ENCODE measurements around the gene MAP1LC3B2. TPM values are rescaled to one million over a fixed set of nuclear protein-coding genes. Genes with fewer than 3 reads are reported as not detected.
A peak's percentile ranks its signal among the peaks of the same experiment; 100 is the strongest.

The MAP1LC3B2 gene
- total and polyA plus RNA-seq, 10 of the 15 experiments (the other 5 are each of a cell fraction or from before 2014, with no cell fraction given): 0.23 to 2.7 (median 0.72) TPM; not detected in 3

DNA sequence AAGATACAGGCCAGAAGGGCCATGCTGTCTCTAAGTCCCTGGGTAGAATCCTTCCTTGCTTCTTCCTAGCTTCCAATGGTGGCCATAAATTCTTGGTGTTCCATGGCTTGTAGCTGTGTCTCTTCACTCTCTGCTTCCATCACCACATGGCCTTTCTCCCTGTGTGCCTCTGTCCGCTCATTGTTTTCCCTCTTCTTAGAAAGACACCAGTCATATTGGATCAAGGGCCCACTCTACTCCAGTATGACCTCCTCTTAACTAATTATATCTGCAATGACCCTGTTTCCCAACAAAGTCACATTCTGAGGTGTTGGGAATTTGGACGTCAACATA, 7.6 kb upstream of the MAP1LC3B2 start (continued):
- TF ChIP-seq KDM1A (IDR thresholded peaks at IDR 0.05; ENCODE audit: borderline replicate concordance) (no peak), RUNX3 (IDR thresholded peaks at IDR 0.05; ENCODE audit: low read length) (no peak)

DNA sequence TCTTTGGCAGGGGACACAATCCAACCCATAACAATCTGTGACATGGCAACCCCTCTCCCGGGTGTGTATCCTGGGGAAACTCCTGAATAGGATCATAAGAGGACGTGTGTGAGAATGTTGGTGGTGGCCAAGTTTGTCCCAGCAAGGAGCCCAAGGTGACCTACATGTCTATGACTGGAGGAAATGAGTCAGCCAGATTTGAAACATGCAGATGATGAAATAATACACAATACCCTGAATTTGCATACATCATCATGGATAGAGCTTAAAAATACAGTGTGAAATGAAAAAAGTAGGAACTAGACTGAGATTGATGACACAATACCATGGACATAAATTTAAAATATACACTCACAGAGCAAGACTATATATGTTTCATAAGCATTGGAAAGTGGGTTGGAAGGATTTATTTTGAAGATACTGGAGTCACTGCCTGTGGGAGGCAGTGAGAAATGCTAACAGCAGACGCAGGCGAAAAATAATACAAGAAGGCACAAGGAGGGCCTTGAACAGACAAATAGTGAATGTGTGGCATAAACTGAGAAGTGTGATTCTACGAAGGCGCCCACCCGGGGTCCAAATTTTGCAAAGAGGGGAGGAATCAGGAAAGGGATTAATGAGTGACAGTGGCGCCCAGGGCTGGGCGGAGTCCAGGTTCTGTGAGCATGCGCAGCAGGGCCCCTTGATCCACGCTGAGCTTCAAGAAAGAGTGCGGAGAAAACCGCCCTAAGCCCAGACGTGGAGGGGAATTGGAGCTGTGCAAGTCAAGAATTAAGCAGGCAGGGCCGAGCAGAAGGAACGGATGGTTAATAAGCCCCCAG, 7.0 kb upstream of the MAP1LC3B2 start:
- FAIRE-seq: no peak
- 77% methylated on average over 16 of the region's 16 CpGs for WGBS (ENCODE audit: insufficient coverage, insufficient replicate concordance, low lambda C conversion rate, missing lambda C conversion rate)
- no peaks in the 10 kb centered on the region for H3K36me3 ChIP-seq (ENCODE audit: control insufficient read depth in 2 of 2, insufficient read depth in 2 of 2, low read length in 1 of 2)
- in situ Hi-C loops (cut with MboI): no loop called here
- CTCF ChIA-PET: no interaction called here
- H3K27ac ChIP-seq (ENCODE audit: control insufficient read depth, insufficient read depth): no peak overlapping the region
- no peak for ATAC-seq
- peaks cover 16% of the 10 kb centered on the region for H3K4me1 ChIP-seq (ENCODE audit: control insufficient read depth, insufficient read depth, low read length)
- no peaks in the 10 kb centered on the region for H3K27me3 ChIP-seq (replicated peaks in 1 of 2; ENCODE audit: control insufficient read depth in 2 of 2, insufficient read depth in 2 of 2, low read length in 1 of 2)
- BruUV-seq (replicated peaks): no TSS peak
- H3K9ac ChIP-seq (ENCODE audit: control insufficient read depth, insufficient read depth, low read length): no peak overlapping the region
- DNase-seq (ENCODE audit: low read depth, low spot score): no peak
- H3K9me3 ChIP-seq (replicated peaks; ENCODE audit: control insufficient read depth, insufficient read depth, low read length): peaks cover 15% of the 10 kb centered on the region; the same call in 2 of the 3 replicates
- H3K4me3 ChIP-seq: no peak overlapping the region
- RAD21 ChIA-PET (ENCODE audit: unreplicated experiment): no interaction called here
- no peak overlapping the region for H3K4me2 ChIP-seq (ENCODE audit: control insufficient read depth, insufficient read depth)
- SMC1A ChIA-PET (ENCODE audit: uncharacterized antibody, unreplicated experiment): interaction anchor here (1.1 kb wide), 1 partner anchor 9 kb away, joined by 4 read pairs; no protein-coding TSS in a partner anchor
- H4K20me1 ChIP-seq (ENCODE audit: control insufficient read depth, insufficient read depth): no peaks in the 10 kb centered on the region
- intact Hi-C loops (cut with micrococcal nuclease; ENCODE audit: unreplicated experiment): no loop called here
- H2AFZ ChIP-seq (ENCODE audit: control insufficient read depth, low read depth, low read length): no peak overlapping the region
- H3K79me2 ChIP-seq (ENCODE audit: control insufficient read depth, insufficient read depth, low read length): no peaks in the 10 kb centered on the region
- POLR2A ChIA-PET: no interaction called here
- TF ChIP-seq CREB1 (IDR thresholded peaks at IDR 0.05; ENCODE audit: low read depth): peak; percentile 68; the same call in 1 of the 2 replicates
- TF ChIP-seq BRCA1 (IDR thresholded peaks at IDR 0.05; ENCODE audit: low read depth, low read length): no peak
- no peak for TF ChIP-seq WRNIP1 (IDR thresholded peaks at IDR 0.05; ENCODE audit: borderline replicate concordance, low read depth, low read length)
- TF ChIP-seq BHLHE40 (IDR thresholded peaks at IDR 0.05; ENCODE audit: borderline replicate concordance in 1 of 2, low read depth in 2 of 2, low read length in 1 of 2): no peak
- no peak for TF ChIP-seq ZZZ3 (IDR thresholded peaks at IDR 0.05; ENCODE audit: control insufficient read depth, insufficient read length, low read depth)
- TF ChIP-seq EED (IDR thresholded peaks at IDR 0.05; ENCODE audit: low read depth): 0 out of 2 replicates have a peak, but pooled peaks have one; percentile 29
- no peak for TF ChIP-seq ATF3 (IDR thresholded peaks at IDR 0.05; ENCODE audit: borderline replicate concordance, extremely low read depth, low read depth, low read length)
- no peak for TF ChIP-seq PAX8 (IDR thresholded peaks at IDR 0.05)
- no peak for TF ChIP-seq KLF5 (IDR thresholded peaks at IDR 0.05; ENCODE audit: partially characterized antibody)
- TF ChIP-seq MYC (IDR thresholded peaks at IDR 0.05; ENCODE audit: insufficient read depth, insufficient read length, insufficient replicate concordance, low read length, severe bottlenecking): no peak
- no peak for TF ChIP-seq BCLAF1 (IDR thresholded peaks at IDR 0.05)
- TF ChIP-seq FOXM1 (IDR thresholded peaks at IDR 0.05; ENCODE audit: low read depth, low read length): no peak
- no peak for TF ChIP-seq SRF (IDR thresholded peaks at IDR 0.05; ENCODE audit: low read depth in 2 of 2, low read length in 2 of 2)
- no peak for TF ChIP-seq NRF1 (conservative IDR thresholded peaks at IDR 0.05; ENCODE audit: low read depth, low read length)
- TF ChIP-seq, protein P1, sequence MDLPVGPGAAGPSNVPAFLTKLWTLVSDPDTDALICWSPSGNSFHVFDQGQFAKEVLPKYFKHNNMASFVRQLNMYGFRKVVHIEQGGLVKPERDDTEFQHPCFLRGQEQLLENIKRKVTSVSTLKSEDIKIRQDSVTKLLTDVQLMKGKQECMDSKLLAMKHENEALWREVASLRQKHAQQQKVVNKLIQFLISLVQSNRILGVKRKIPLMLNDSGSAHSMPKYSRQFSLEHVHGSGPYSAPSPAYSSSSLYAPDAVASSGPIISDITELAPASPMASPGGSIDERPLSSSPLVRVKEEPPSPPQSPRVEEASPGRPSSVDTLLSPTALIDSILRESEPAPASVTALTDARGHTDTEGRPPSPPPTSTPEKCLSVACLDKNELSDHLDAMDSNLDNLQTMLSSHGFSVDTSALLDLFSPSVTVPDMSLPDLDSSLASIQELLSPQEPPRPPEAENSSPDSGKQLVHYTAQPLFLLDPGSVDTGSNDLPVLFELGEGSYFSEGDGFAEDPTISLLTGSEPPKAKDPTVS (IDR thresholded peaks at IDR 0.05; ENCODE audit: low read depth, low read length): no peak
- TF ChIP-seq TARDBP (IDR thresholded peaks at IDR 0.05; ENCODE audit: borderline replicate concordance): no peak
- peak; percentile 15; the same call in 1 of the 2 replicates for TF ChIP-seq JUNB (IDR thresholded peaks at IDR 0.05)
